Trophoblast cell (in vitro differentiated cells and primary cell): ENCODE data around the gene PTGFRN.

Experiments used
- DNase-seq, 2 donors: peaks; one replicate each; pipeline ENCODE4 v3.0.0-alpha.2; 2016
- H2AFZ ChIP-seq: 2 replicates; pipeline ENCODE4 v1.6.1; 2013; ENCODE audit warnings: low read length, moderate library complexity, mild to moderate bottlenecking; ENCODE audit not compliant: insufficient read depth, poor library complexity
- H2AK5ac ChIP-seq: 2 replicates; pipeline ENCODE4 v1.6.1; 2013; ENCODE audit warnings: mild to moderate bottlenecking, low read length
- H2BK120ac ChIP-seq: 2 replicates; pipeline ENCODE4 v1.6.1; 2013; ENCODE audit warnings: low read length, mild to moderate bottlenecking, moderate library complexity; ENCODE audit not compliant: insufficient read depth, poor library complexity
- H2BK12ac ChIP-seq: 2 replicates; pipeline ENCODE4 v1.6.1; 2013; ENCODE audit warnings: mild to moderate bottlenecking, low read length, moderate library complexity
- H2BK5ac ChIP-seq: 2 replicates; pipeline ENCODE4 v1.6.1; 2013; ENCODE audit warnings: low read length, low read depth, moderate library complexity, mild to moderate bottlenecking; ENCODE audit not compliant: poor library complexity
- H3K14ac ChIP-seq: 2 replicates; pipeline ENCODE4 v1.6.1; 2013; ENCODE audit warnings: mild to moderate bottlenecking, low read length
- H3K18ac ChIP-seq: 2 replicates; pipeline ENCODE4 v1.6.1; 2013; ENCODE audit warnings: mild to moderate bottlenecking, low read length
- H3K23ac ChIP-seq: 2 replicates; pipeline ENCODE4 v1.6.1; 2013; ENCODE audit warnings: low read length
- H3K27ac ChIP-seq: 2 replicates; pipeline ENCODE4 v1.5.1; 2013; ENCODE audit warnings: low read depth, mild to moderate bottlenecking, inconsistent platforms, low read length, moderate library complexity
- H3K27me3 ChIP-seq: 2 replicates; pipeline ENCODE4 v1.6.1; 2013; ENCODE audit warnings: inconsistent platforms, mild to moderate bottlenecking, low read length, moderate library complexity; ENCODE audit not compliant: insufficient read depth
- H3K36me3 ChIP-seq, 2 experiments: 1 replicate in 1 of 2; 2 replicates in 1 of 2; pipeline ENCODE4 v1.6.1; 2013; ENCODE audit warnings: low read length in 2 of 2, mild to moderate bottlenecking in 2 of 2, moderate library complexity in 1 of 2; ENCODE audit not compliant: insufficient read depth in 2 of 2, control insufficient read depth in 1 of 2
- H3K4ac ChIP-seq: 2 replicates; pipeline ENCODE4 v1.6.1; 2013; ENCODE audit warnings: low read depth, mild to moderate bottlenecking, low read length, moderate library complexity
- H3K4me1 ChIP-seq, 2 experiments: 1 replicate in 1 of 2; 2 replicates in 1 of 2; pipeline ENCODE4 v1.6.1; 2013; ENCODE audit warnings: low read length in 2 of 2, mild to moderate bottlenecking in 2 of 2, moderate library complexity in 1 of 2; ENCODE audit not compliant: insufficient read depth in 2 of 2, control insufficient read depth in 1 of 2
- H3K4me2 ChIP-seq: 2 replicates; pipeline ENCODE4 v1.6.1; 2013; ENCODE audit warnings: inconsistent platforms, mild to moderate bottlenecking, low read length, moderate library complexity
- H3K4me3 ChIP-seq: 2 replicates; pipeline ENCODE4 v1.5.1; 2013; ENCODE audit warnings: mild to moderate bottlenecking, low read depth, low read length, inconsistent platforms
- H3K79me1 ChIP-seq: one replicate; pipeline ENCODE4 v1.6.1; 2013; ENCODE audit warnings: low read length
- H3K79me2 ChIP-seq: 2 replicates; pipeline ENCODE4 v1.6.1; 2013; ENCODE audit warnings: low read length, mild to moderate bottlenecking; ENCODE audit not compliant: control insufficient read depth, insufficient read depth, poor library complexity
- H3K9ac ChIP-seq: 2 replicates; pipeline ENCODE4 v1.6.1; 2013; ENCODE audit warnings: mild to moderate bottlenecking, low read length
- H3K9me3 ChIP-seq: 2 replicates; pipeline ENCODE4 v1.6.1; 2013; ENCODE audit warnings: low read depth, mild to moderate bottlenecking, control low read depth, inconsistent platforms, low read length; ENCODE audit not compliant: insufficient read depth
- H4K12ac ChIP-seq: 2 replicates; pipeline ENCODE4 v1.6.1; 2013; ENCODE audit warnings: low read depth, mild to moderate bottlenecking, low read length, moderate library complexity
- H4K8ac ChIP-seq: 2 replicates; pipeline ENCODE4 v1.6.1; 2013; ENCODE audit warnings: low read depth, mild to moderate bottlenecking, low read length, moderate library complexity
- H4K91ac ChIP-seq: one replicate; pipeline ENCODE4 v1.6.1; 2013; ENCODE audit warnings: low read depth, mild to moderate bottlenecking, low read length, moderate library complexity
- WGBS: extraction: QIAGEN DNeasy Blood & Tissue Kit; methylation state at CpG from one replicate; pipeline ENCODE4 v1.1.7; 2013; ENCODE audit warnings: missing lambda C conversion rate; ENCODE audit not compliant: insufficient read length, insufficient coverage; ENCODE audit errors: extremely low coverage; 5-methylcytosine and 5-hydroxymethylcytosine counted together

PTGFRN gene

DNA sequence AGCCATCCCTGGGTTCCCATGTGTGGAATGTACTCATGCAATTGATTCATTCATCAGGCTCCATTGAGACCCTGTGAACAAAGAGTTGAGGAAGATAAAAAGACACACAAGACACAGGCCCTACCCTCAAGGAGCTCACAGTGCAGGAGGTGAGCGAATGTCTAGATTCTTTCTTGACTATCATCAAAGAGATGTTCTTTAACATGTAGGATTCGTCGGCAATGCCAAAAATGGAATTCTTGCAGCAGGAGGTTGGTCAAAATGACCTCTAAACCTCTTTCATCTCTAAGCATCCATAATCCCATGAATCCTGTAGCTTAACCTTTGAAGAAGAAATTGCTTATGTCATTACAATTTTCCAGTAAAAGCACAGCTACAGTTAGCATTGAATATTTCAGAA is 122.5 kb downstream of the PTGFRN start:
- Histone ChIP-seq H3K79me1 (peaks cover 2% of the 10 kb centered on the region), H2BK12ac (no peak overlapping the region), H3K27ac (no peak overlapping the region), H3K14ac (no peak overlapping the region), H3K27me3 (no peaks in the 10 kb centered on the region), H3K4me3 (no peak overlapping the region), H3K18ac (no peak overlapping the region), H3K79me2 (no peaks in the 10 kb centered on the region), H3K36me3 (no peaks in the 10 kb centered on the region), H2AK5ac (no peak overlapping the region), H3K4me1 (peaks cover 8 to 11% of the 10 kb centered on the region in 2 experiments), H4K12ac (no peak overlapping the region), H2BK120ac (no peak overlapping the region), H3K9me3 (peaks cover 1% of the 10 kb centered on the region), H4K8ac (no peak overlapping the region), H3K4ac (no peak overlapping the region), H3K23ac (no peak overlapping the region), H2AFZ (no peak overlapping the region), H4K91ac (no peak overlapping the region), H3K9ac (no peak overlapping the region), H2BK5ac (no peak overlapping the region), H3K4me2 (no peak overlapping the region)
- WGBS = no CpG with 5 or more reads among the region's 3 CpGs
- no peak for DNase-seq

DNA sequence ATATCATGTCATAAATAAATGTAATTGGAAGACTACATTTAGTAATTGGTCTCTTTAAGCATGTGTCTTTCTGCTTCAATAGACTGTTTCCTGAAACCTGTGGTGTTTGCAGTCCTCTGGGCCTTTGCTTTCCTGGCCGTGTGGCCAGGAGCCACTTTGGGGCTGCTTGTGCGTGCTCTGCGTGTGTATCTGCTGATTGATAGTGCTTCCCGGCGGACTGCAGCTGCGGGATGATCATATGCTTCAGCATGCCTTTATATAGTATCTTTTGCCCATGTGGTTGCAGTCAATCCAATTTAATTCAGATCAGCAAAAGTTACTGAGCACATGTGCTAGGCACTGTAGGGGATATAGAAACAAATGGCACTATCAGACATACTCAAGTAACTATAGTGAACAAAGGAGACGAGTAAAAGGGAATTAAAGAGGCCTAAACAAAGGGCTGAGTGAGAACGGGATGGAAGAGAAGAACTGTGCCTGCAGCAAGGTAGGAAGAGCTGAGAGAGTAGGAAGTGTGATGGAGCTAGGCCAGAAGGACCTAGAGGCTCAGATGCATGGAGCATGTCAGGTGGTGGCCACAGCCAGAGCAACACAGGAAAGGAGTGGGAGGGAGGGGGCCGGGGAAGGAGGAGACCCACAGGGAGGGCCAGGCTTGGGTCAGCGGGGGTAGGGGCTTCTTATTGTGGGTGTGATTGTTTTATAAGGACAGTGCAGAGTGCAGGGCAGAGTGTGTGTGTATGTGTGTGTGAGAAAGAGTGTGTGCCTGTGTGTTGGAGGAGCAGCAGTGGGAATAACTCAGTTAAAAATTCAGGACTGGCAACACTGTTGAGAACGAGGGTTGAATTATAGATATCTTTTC is 123.2 kb downstream of the PTGFRN start:
- H4K91ac ChIP-seq = no peak overlapping the region
- no peak overlapping the region for H3K23ac ChIP-seq

DNA sequence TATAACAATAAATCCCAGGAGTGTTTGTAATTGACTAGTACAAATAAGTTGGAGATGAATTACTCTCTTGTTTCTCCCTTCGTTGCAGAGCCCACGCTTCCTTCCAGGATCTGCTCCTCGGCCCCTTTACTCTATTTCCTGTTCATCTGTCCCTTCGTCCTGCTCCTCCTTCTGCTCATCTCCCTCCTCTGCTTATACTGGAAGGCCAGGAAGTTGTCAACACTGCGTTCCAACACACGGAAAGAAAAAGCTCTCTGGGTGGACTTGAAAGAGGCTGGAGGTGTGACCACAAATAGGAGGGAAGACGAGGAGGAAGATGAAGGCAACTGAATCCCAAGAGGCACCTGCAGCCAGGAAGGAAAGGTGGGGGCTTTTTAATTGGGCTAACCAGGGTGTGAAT is 124.1 kb downstream of the PTGFRN start:
- Histone ChIP-seq H4K8ac (no peak overlapping the region), H3K4me1 (peaks cover 8 to 11% of the 10 kb centered on the region in 2 experiments), H3K23ac (no peak overlapping the region), H3K36me3 (no peaks in the 10 kb centered on the region), H3K18ac (no peak overlapping the region), H3K27me3 (no peaks in the 10 kb centered on the region), H3K14ac (no peak overlapping the region), H2BK5ac (no peak overlapping the region), H2AFZ (no peak overlapping the region), H2AK5ac (no peak overlapping the region), H3K9me3 (peaks cover 1% of the 10 kb centered on the region), H3K79me2 (no peaks in the 10 kb centered on the region), H4K12ac (no peak overlapping the region), H3K4ac (no peak overlapping the region), H3K4me2 (no peak overlapping the region), H3K27ac (no peak overlapping the region), H3K4me3 (no peak overlapping the region), H2BK12ac (no peak overlapping the region), H4K91ac (no peak overlapping the region), H3K9ac (no peak overlapping the region), H3K79me1 (peaks cover 2% of the 10 kb centered on the region), H2BK120ac (no peak overlapping the region)
- no peak for DNase-seq
- WGBS = no CpG with 5 or more reads among the region's 7 CpGs

More for the DNA sequence above, 123.2 kb downstream of the PTGFRN start:
- no peak overlapping the region for H4K12ac ChIP-seq
- H3K14ac ChIP-seq = no peak overlapping the region
- no peak overlapping the region for H2BK120ac ChIP-seq
- no peak overlapping the region for H2AK5ac ChIP-seq
- peaks cover 8 to 11% of the 10 kb centered on the region in 2 experiments for H3K4me1 ChIP-seq
- no peak overlapping the region for H3K4me2 ChIP-seq
- peaks cover 1% of the 10 kb centered on the region for H3K9me3 ChIP-seq
- H4K8ac ChIP-seq = no peak overlapping the region
- H3K4ac ChIP-seq = no peak overlapping the region
- no peaks in the 10 kb centered on the region for H3K79me2 ChIP-seq
- no peak overlapping the region for H2AFZ ChIP-seq
- H3K36me3 ChIP-seq = no peaks in the 10 kb centered on the region
- H3K79me1 ChIP-seq = peaks cover 2% of the 10 kb centered on the region
- no peak overlapping the region for H2BK12ac ChIP-seq
- no peaks in the 10 kb centered on the region for H3K27me3 ChIP-seq
- no peak overlapping the region for H3K27ac ChIP-seq
- no CpG with 5 or more reads among the region's 11 CpGs for WGBS
- no peak overlapping the region for H3K18ac ChIP-seq
- DNase-seq = no peak
- no peak overlapping the region for H2BK5ac ChIP-seq
- no peak overlapping the region for H3K4me3 ChIP-seq
- no peak overlapping the region for H3K9ac ChIP-seq

DNA sequence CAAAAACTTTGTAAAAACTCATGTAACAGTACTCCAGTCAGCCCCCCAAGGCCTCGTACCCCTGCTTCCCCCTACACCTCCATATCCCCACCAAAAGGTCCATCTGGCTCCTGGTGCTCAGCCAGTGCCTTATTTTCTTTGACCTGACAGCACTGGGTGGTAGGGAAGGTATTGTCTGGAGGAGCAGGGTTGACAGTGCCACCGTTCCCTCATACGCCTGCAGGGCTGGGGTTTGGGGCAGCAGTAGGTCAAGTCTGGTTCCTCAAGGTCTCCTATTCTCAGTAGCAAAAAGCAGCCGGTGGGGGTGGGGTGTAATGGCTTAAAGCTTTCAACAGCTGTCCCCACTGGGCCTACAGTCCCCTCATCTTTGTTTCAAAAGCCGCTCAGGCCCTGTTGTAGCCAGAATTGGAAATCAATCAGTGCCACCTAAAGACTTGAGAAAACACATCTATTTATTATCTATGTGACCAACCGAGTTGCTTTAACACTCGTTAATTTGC is 125.1 kb downstream of the PTGFRN start:
- Histone ChIP-seq H2AFZ (no peak overlapping the region), H3K4me2 (no peak overlapping the region), H3K9me3 (peaks cover 1% of the 10 kb centered on the region), H3K4me3 (no peak overlapping the region), H3K14ac (no peak overlapping the region), H3K18ac (no peak overlapping the region), H3K9ac (no peak overlapping the region), H3K4me1 (peaks cover 8 to 11% of the 10 kb centered on the region in 2 experiments), H2BK5ac (no peak overlapping the region), H2BK12ac (no peak overlapping the region), H2BK120ac (no peak overlapping the region), H3K79me2 (no peaks in the 10 kb centered on the region), H4K8ac (no peak overlapping the region), H3K36me3 (no peaks in the 10 kb centered on the region), H3K27me3 (no peaks in the 10 kb centered on the region), H3K23ac (no peak overlapping the region), H4K91ac (no peak overlapping the region), H3K79me1 (peaks cover 2% of the 10 kb centered on the region), H2AK5ac (no peak overlapping the region), H3K27ac (no peak overlapping the region), H3K4ac (no peak overlapping the region), H4K12ac (no peak overlapping the region)
- DNase-seq = no peak
- no CpG with 5 or more reads among the region's 7 CpGs for WGBS
